PC-9 (cell line): ENCODE data around the gene GPR119. TPM values are rescaled to one million over a fixed set of nuclear protein-coding genes. Genes with fewer than 3 reads are reported as not detected.
"Not testable (repeated sequence)": the region's sequence is repeated elsewhere in the genome, so short reads cannot be mapped to it uniquely, and the experiment has no call there.

Experiments used
- BruUV-seq: library from RNA; stranded (reverse); fragments of 400-500 nt; replicated peaks from 2 replicates; lab custom pipeline; 2021; lab: Mats Ljungman, UMichigan
- CTCF ChIA-PET: fragments of 300-600 bp; sonication (Branson Sonifier 250); formaldehyde crosslinking; loops from one replicate; lab custom pipeline; 2022; ENCODE audit warnings: antibody characterized with exemption; lab: Charles Lee
- POLR2A ChIA-PET: fragments of 300-600 bp; sonication (Branson Sonifier 250); formaldehyde crosslinking; loops from one replicate; lab custom pipeline; 2022; ENCODE audit warnings: antibody characterized with exemption; ENCODE audit not compliant: unreplicated experiment; lab: Charles Lee
- DNase-seq, 2 experiments: peaks; one replicate each; pipeline versions ENCODE4 v3.0.0 to v3.0.0-alpha.2; 2015 to 2022; ENCODE audit warnings: mixed read lengths in 1 of 2
- H2AFZ ChIP-seq: fragments of 200-600 bp; sonication (generic); 2 replicates; pipeline ENCODE4 v1.8.1; 2017; ENCODE audit warnings: antibody characterized with exemption
- H3F3A ChIP-seq: fragments of 200-600 bp; sonication (generic); 2 replicates; pipeline ENCODE4 v1.8.1; 2017; ENCODE audit warnings: antibody characterized with exemption, mild to moderate bottlenecking, low read depth; ENCODE audit not compliant: insufficient read depth
- H3K27ac ChIP-seq: fragments of 200-600 bp; sonication (generic); 2 replicates; pipeline ENCODE4 v1.6.1; 2016; ENCODE audit warnings: mixed run types
- H3K27me3 ChIP-seq: fragments of 200-600 bp; sonication (generic); 2 replicates; pipeline ENCODE4 v1.6.1; 2016; ENCODE audit warnings: low read depth, mixed run types; ENCODE audit not compliant: insufficient read depth
- H3K36me3 ChIP-seq: fragments of 200-600 bp; sonication (generic); 2 replicates; pipeline ENCODE4 v1.6.1; 2016; ENCODE audit warnings: low read depth, mixed run types
- H3K4me1 ChIP-seq: fragments of 200-600 bp; sonication (generic); replicated peaks from 2 replicates; pipeline ENCODE4 v1.6.1; 2016; ENCODE audit warnings: mixed run types; ENCODE audit not compliant: insufficient read depth
- H3K4me2 ChIP-seq: fragments of 200-600 bp; sonication (generic); 2 replicates; pipeline ENCODE4 v1.6.1; 2017; ENCODE audit warnings: mixed run types
- H3K4me3 ChIP-seq: fragments of 200-600 bp; sonication (generic); 2 replicates; pipeline ENCODE4 v1.6.1; 2016; ENCODE audit warnings: mixed run types
- H3K79me2 ChIP-seq: fragments of 200-600 bp; sonication (generic); 2 replicates; pipeline ENCODE4 v1.6.1; 2017; ENCODE audit warnings: low read depth, mixed run types
- H3K9me2 ChIP-seq: fragments of 200-600 bp; sonication (generic); 2 replicates; pipeline ENCODE4 v1.8.1; 2017; ENCODE audit warnings: mild to moderate bottlenecking; ENCODE audit not compliant: insufficient read depth
- H3K9me3 ChIP-seq: fragments of 200-600 bp; sonication (generic); 2 replicates; pipeline ENCODE4 v1.8.1; 2016; ENCODE audit warnings: low read depth; ENCODE audit not compliant: insufficient read depth
- H4K20me1 ChIP-seq: fragments of 200-600 bp; sonication (generic); 2 replicates; pipeline ENCODE4 v1.8.1; 2017; ENCODE audit not compliant: insufficient read depth
- EZH2 ChIP-seq: fragments of 200-600 bp; sonication (generic); IDR thresholded peaks from 2 replicates; pipeline ENCODE4 v1.8.0; 2017; ENCODE audit warnings: antibody characterized with exemption, low read depth
- intact Hi-C: fragments of 100-400 bp; cut with micrococcal nuclease; formaldehyde crosslinking; loops from one replicate; pipeline ENCODE4 v1.10.0; 2022; ENCODE audit not compliant: unreplicated experiment
- total RNA-seq: library from RNA; stranded (reverse); gene quantifications from 2 replicates; pipeline ENCODE4 v1.2.3, GENCODE V29; 2021
- TF ChIP-seq, protein P1 (sequence below): fragments of 200-600 bp; sonication (generic); conservative IDR thresholded peaks from 2 replicates; pipeline ENCODE4 v1.6.1; 2017; ENCODE audit warnings: mixed run types, antibody characterized with exemption, mild to moderate bottlenecking, moderate library complexity

The GPR119 gene
- total RNA-seq, 1 experiment from 2014 or later = not detected

DNA sequence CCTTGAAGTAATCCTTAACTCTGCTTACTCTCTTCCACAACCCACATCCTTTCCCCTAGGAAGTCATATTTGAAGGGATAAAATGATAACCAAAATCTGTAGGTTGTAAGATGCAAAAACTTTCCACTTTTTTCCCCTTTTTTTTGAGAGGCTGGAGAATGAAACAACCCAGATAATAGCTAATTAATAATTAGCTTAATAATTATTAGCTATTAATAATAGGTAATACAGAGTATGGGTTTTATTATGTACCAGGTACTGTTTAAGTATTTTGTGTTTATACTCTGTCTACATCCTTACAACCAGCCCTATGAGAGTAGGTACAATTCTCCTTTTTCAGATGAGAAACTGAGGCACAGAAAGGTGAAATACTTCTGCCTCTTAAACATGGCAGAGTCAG, 9.4 kb downstream of the GPR119 start:
- POLR2A ChIA-PET = no interaction called here
- CTCF ChIA-PET = no interaction called here

GRCh38 chrX:130352050-130352449, 33.4 kb downstream of the GPR119 start:
- DNase-seq, H3K27me3 ChIP-seq, POLR2A ChIA-PET, H2AFZ ChIP-seq, H4K20me1 ChIP-seq, H3K79me2 ChIP-seq, H3K9me2 ChIP-seq, BruUV-seq, intact Hi-C loops, H3K27ac ChIP-seq, H3K36me3 ChIP-seq, CTCF ChIA-PET, H3K4me1 ChIP-seq, H3F3A ChIP-seq, H3K4me2 ChIP-seq, H3K9me3 ChIP-seq, H3K4me3 ChIP-seq: not testable (repeated sequence)

More for the DNA sequence above, 9.4 kb downstream of the GPR119 start:
- intact Hi-C loops = no loop called here
- H3K9me3 ChIP-seq = no peaks in the 10 kb centered on the region
- H3K79me2 ChIP-seq = no peaks in the 10 kb centered on the region
- H3K27me3 ChIP-seq = no peaks in the 10 kb centered on the region
- no peak overlapping the region for H2AFZ ChIP-seq
- no peaks in the 10 kb centered on the region for H3K4me1 ChIP-seq
- H3K4me2 ChIP-seq = no peak overlapping the region
- no TSS peak for BruUV-seq
- no peak overlapping the region for H3K4me3 ChIP-seq
- H3K36me3 ChIP-seq = no peaks in the 10 kb centered on the region
- DNase-seq = no peak
- H4K20me1 ChIP-seq = no peaks in the 10 kb centered on the region
- no peak overlapping the region for H3K27ac ChIP-seq
- H3F3A ChIP-seq = no peaks in the 10 kb centered on the region
- H3K9me2 ChIP-seq = no peaks in the 10 kb centered on the region
- TF ChIP-seq, protein P1, sequence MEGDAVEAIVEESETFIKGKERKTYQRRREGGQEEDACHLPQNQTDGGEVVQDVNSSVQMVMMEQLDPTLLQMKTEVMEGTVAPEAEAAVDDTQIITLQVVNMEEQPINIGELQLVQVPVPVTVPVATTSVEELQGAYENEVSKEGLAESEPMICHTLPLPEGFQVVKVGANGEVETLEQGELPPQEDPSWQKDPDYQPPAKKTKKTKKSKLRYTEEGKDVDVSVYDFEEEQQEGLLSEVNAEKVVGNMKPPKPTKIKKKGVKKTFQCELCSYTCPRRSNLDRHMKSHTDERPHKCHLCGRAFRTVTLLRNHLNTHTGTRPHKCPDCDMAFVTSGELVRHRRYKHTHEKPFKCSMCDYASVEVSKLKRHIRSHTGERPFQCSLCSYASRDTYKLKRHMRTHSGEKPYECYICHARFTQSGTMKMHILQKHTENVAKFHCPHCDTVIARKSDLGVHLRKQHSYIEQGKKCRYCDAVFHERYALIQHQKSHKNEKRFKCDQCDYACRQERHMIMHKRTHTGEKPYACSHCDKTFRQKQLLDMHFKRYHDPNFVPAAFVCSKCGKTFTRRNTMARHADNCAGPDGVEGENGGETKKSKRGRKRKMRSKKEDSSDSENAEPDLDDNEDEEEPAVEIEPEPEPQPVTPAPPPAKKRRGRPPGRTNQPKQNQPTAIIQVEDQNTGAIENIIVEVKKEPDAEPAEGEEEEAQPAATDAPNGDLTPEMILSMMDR = no peak
- no peak for TF ChIP-seq EZH2

DNA sequence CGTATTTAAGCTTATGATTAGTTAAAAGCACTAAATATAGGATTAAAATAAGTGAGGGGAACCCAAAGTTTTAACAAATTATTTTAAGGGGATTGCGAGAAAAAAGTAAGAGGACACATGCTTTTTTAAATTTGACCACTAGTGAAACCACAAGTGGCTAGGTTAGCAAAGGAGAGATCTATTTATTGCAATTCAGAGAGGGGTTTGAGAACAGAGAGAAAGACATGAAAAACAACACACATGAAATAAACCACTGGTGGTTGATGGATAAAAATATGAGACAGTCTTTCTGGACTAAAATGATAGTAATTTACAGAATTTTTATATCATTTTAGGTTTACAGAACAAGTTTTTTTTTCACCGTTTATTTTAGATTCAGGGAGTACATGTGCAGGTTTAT, 33.9 kb downstream of the GPR119 start:
- Histone ChIP-seq H3F3A (no peaks in the 10 kb centered on the region), H2AFZ (no peak overlapping the region), H3K4me2 (no peak overlapping the region), H3K4me1 (no peaks in the 10 kb centered on the region), H3K4me3 (no peak overlapping the region), H3K9me2 (no peaks in the 10 kb centered on the region), H3K27ac (no peak overlapping the region), H3K36me3 (peaks cover 6% of the 10 kb centered on the region), H4K20me1 (no peaks in the 10 kb centered on the region), H3K27me3 (no peaks in the 10 kb centered on the region), H3K9me3 (no peaks in the 10 kb centered on the region), H3K79me2 (no peaks in the 10 kb centered on the region)
- TF ChIP-seq EZH2 = no peak
- TF ChIP-seq, protein P1 = no peak
- no peak for DNase-seq
- CTCF ChIA-PET = no interaction called here
- intact Hi-C loops = no loop called here
- POLR2A ChIA-PET = no interaction called here
- no TSS peak for BruUV-seq

DNA sequence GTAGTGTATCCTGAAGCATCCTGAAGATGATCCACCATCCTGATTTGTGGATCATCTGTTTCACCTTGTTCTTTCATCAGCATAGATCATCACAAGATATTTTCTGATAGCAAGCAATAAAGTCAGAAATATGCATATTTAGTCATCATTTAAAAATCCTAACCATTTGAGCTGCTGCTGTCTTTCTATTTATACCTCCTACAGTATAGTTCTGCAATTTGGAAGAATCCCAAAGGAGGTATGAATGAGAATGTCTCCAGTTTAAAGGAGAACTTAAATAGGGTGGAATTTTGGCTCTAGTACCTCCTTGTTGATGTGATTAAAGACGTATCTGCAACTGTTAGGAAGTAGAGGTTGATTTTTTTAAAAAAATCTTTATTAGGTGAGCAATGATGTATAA, 38.2 kb downstream of the GPR119 start:
- no peaks in the 10 kb centered on the region for H4K20me1 ChIP-seq
- H3K4me2 ChIP-seq = no peak overlapping the region
- H3F3A ChIP-seq = no peaks in the 10 kb centered on the region
- no TSS peak for BruUV-seq
- no peak overlapping the region for H3K4me3 ChIP-seq
- H3K27me3 ChIP-seq = no peaks in the 10 kb centered on the region
- CTCF ChIA-PET = no interaction called here
- TF ChIP-seq, protein P1 = no peak
- TF ChIP-seq EZH2 = no peak
- no peaks in the 10 kb centered on the region for H3K4me1 ChIP-seq
- H2AFZ ChIP-seq = no peak overlapping the region
- POLR2A ChIA-PET = no interaction called here
- no peak for DNase-seq
- peaks cover 6% of the 10 kb centered on the region for H3K36me3 ChIP-seq
- H3K79me2 ChIP-seq = no peaks in the 10 kb centered on the region
- no peaks in the 10 kb centered on the region for H3K9me2 ChIP-seq
- no peaks in the 10 kb centered on the region for H3K9me3 ChIP-seq
- no peak overlapping the region for H3K27ac ChIP-seq
- intact Hi-C loops = no loop called here
